ENCODE data around the gene SLC11A1. TPM values are rescaled to one million over a fixed set of nuclear protein-coding genes. Genes with fewer than 3 reads are reported as not detected.

The SLC11A1 gene
- total and polyA plus RNA-seq, 2 donors (not counting 1 experiment from before 2014, with no cell fraction given): 0.03 to 0.17 TPM

DNA sequence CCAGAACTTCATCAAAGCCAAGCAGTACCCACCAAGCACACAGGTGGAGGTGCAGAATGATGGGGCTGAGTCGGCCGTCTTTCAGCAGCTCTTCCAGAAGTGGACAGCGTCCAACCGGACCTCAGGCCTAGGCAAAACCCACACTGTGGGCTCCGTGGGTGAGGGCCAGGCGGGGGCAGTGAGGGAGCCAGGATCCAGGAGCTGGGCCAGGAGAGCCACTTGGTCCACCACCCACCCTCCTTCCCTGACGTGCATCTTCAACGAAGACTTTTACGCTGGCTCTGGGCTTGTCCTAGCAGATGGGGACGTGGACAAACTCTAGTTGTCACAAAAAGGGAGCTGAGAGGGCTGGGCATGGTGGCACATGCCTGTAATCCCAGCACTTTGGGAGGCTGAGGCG lies 48.6 kb downstream of the SLC11A1 start:
- TF ChIP-seq, protein P1, sequence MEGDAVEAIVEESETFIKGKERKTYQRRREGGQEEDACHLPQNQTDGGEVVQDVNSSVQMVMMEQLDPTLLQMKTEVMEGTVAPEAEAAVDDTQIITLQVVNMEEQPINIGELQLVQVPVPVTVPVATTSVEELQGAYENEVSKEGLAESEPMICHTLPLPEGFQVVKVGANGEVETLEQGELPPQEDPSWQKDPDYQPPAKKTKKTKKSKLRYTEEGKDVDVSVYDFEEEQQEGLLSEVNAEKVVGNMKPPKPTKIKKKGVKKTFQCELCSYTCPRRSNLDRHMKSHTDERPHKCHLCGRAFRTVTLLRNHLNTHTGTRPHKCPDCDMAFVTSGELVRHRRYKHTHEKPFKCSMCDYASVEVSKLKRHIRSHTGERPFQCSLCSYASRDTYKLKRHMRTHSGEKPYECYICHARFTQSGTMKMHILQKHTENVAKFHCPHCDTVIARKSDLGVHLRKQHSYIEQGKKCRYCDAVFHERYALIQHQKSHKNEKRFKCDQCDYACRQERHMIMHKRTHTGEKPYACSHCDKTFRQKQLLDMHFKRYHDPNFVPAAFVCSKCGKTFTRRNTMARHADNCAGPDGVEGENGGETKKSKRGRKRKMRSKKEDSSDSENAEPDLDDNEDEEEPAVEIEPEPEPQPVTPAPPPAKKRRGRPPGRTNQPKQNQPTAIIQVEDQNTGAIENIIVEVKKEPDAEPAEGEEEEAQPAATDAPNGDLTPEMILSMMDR (conservative IDR thresholded peaks at IDR 0.05 in 1 of 2, IDR thresholded peaks at IDR 0.05 in 1 of 2; ENCODE audit: low read depth in 1 of 2, low read length in 2 of 2): no peak
- Histone ChIP-seq H3K27me3 (ENCODE audit: control insufficient read depth, insufficient read depth, low read length) (peaks cover 9% of the 10 kb centered on the region), H3K4me2 (ENCODE audit: extremely low read depth, insufficient read depth, low read length) (no peak overlapping the region), H3K27ac (ENCODE audit: insufficient read depth, low read length) (no peak overlapping the region), H3K79me2 (ENCODE audit: control insufficient read depth, insufficient read depth, low read length) (no peaks in the 10 kb centered on the region), H3K36me3 (ENCODE audit: control insufficient read depth, insufficient read depth, low read length) (no peaks in the 10 kb centered on the region), H2AFZ (ENCODE audit: low read length) (no peak overlapping the region), H3K4me1 (ENCODE audit: control insufficient read depth, extremely low read depth, insufficient read depth, low read length) (no peaks in the 10 kb centered on the region), H3K9me3 (ENCODE audit: control insufficient read depth, insufficient read depth, low read depth, low read length) (no peaks in the 10 kb centered on the region), H3K9ac (ENCODE audit: insufficient read depth, low read length) (no peak overlapping the region), H3K4me3 (replicated peaks in 1 of 4; ENCODE audit: control extremely low read depth in 1 of 4, insufficient read depth in 1 of 4, low read depth in 3 of 4, low read length in 4 of 4) (no peak overlapping the region), H4K20me1 (ENCODE audit: control insufficient read depth, extremely low read depth, insufficient read depth, low read length) (no peaks in the 10 kb centered on the region)
- DNase-seq (ENCODE audit: low read depth in 2 of 2): no peak

DNA sequence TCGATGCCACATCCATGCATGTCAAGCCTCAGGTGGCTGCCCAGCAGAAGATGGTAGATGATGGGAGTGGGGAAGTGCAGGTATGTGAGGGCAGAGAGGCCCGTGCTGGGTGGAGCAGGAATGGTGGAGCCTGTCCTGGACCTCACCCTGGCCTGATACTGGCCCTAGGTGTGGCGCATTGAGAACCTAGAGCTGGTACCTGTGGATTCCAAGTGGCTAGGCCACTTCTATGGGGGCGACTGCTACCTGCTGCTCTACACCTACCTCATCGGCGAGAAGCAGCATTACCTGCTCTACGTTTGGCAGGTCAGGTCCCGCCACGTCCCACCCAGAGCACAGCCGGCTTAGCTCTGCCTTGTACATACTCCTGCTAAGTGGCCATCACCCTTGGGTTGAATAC lies 49.8 kb downstream of the SLC11A1 start:
- TF ChIP-seq, protein P1 (conservative IDR thresholded peaks at IDR 0.05 in 1 of 2, IDR thresholded peaks at IDR 0.05 in 1 of 2; ENCODE audit: low read depth in 1 of 2, low read length in 2 of 2): no peak
- TF ChIP-seq EZH2 (IDR thresholded peaks at IDR 0.05; ENCODE audit: low read length, missing control alignments): no peak
- H3K9ac ChIP-seq (ENCODE audit: insufficient read depth, low read length): no peak overlapping the region
- no peaks in the 10 kb centered on the region for H3K79me2 ChIP-seq (ENCODE audit: control insufficient read depth, insufficient read depth, low read length)
- DNase-seq (ENCODE audit: low read depth in 2 of 2): no peak
- no peak overlapping the region for H2AFZ ChIP-seq (ENCODE audit: low read length)
- H3K36me3 ChIP-seq (ENCODE audit: control insufficient read depth, insufficient read depth, low read length): no peaks in the 10 kb centered on the region
- no peak overlapping the region for H3K4me3 ChIP-seq (replicated peaks in 1 of 4; ENCODE audit: control extremely low read depth in 1 of 4, insufficient read depth in 1 of 4, low read depth in 3 of 4, low read length in 4 of 4)
- no peaks in the 10 kb centered on the region for H3K9me3 ChIP-seq (ENCODE audit: control insufficient read depth, insufficient read depth, low read depth, low read length)
- H3K27ac ChIP-seq (ENCODE audit: insufficient read depth, low read length): no peak overlapping the region
- no peaks in the 10 kb centered on the region for H4K20me1 ChIP-seq (ENCODE audit: control insufficient read depth, extremely low read depth, insufficient read depth, low read length)
- H3K27me3 ChIP-seq (ENCODE audit: control insufficient read depth, insufficient read depth, low read length): peaks cover 9% of the 10 kb centered on the region
- H3K4me1 ChIP-seq (ENCODE audit: control insufficient read depth, extremely low read depth, insufficient read depth, low read length): no peaks in the 10 kb centered on the region
- no peak overlapping the region for H3K4me2 ChIP-seq (ENCODE audit: extremely low read depth, insufficient read depth, low read length)

DNA sequence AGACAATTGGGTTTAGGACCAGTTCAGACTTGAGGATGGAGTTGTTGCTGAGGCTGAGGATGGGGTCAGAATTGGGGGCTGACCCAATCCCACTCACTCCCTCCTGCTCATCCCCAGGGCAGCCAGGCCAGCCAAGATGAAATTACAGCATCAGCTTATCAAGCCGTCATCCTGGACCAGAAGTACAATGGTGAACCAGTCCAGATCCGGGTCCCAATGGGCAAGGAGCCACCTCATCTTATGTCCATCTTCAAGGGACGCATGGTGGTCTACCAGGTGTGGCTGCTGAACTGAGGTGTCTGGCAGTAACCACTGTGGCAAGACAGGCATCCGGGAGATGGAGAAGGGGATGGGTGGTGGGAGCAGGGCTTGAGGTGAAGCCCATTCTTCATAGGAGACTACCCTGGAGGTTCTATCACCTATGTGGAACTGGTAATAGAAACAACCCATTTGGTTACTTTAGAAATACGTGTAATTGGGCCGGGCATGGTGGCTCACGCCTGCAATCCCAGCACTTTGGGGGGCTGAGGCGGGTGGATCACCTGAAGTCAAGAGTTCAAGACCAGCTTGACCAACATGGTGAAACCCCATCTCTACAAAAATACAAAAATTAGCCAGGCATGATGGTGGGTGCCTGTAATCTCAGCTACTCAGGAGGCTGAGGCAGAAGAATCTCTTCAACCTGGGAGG lies 50.7 kb downstream of the SLC11A1 start:
- Histone ChIP-seq H3K79me2 (ENCODE audit: control insufficient read depth, insufficient read depth, low read length) (no peaks in the 10 kb centered on the region), H3K4me3 (replicated peaks in 1 of 4; ENCODE audit: control extremely low read depth in 1 of 4, insufficient read depth in 1 of 4, low read depth in 3 of 4, low read length in 4 of 4) (no peak overlapping the region), H2AFZ (ENCODE audit: low read length) (no peak overlapping the region), H3K9ac (ENCODE audit: insufficient read depth, low read length) (no peak overlapping the region), H3K27me3 (ENCODE audit: control insufficient read depth, insufficient read depth, low read length) (peaks cover 9% of the 10 kb centered on the region), H3K36me3 (ENCODE audit: control insufficient read depth, insufficient read depth, low read length) (no peaks in the 10 kb centered on the region), H3K4me1 (ENCODE audit: control insufficient read depth, extremely low read depth, insufficient read depth, low read length) (no peaks in the 10 kb centered on the region), H4K20me1 (ENCODE audit: control insufficient read depth, extremely low read depth, insufficient read depth, low read length) (no peaks in the 10 kb centered on the region), H3K9me3 (ENCODE audit: control insufficient read depth, insufficient read depth, low read depth, low read length) (no peaks in the 10 kb centered on the region), H3K4me2 (ENCODE audit: extremely low read depth, insufficient read depth, low read length) (no peak overlapping the region), H3K27ac (ENCODE audit: insufficient read depth, low read length) (no peak overlapping the region)
- TF ChIP-seq EZH2 (IDR thresholded peaks at IDR 0.05; ENCODE audit: low read length, missing control alignments): no peak
- TF ChIP-seq, protein P1 (conservative IDR thresholded peaks at IDR 0.05 in 1 of 2, IDR thresholded peaks at IDR 0.05 in 1 of 2; ENCODE audit: low read depth in 1 of 2, low read length in 2 of 2): no peak
- DNase-seq (ENCODE audit: low read depth in 2 of 2): no peak
